ENCODE data around the gene TM9SF3.

The TM9SF3 gene

DNA sequence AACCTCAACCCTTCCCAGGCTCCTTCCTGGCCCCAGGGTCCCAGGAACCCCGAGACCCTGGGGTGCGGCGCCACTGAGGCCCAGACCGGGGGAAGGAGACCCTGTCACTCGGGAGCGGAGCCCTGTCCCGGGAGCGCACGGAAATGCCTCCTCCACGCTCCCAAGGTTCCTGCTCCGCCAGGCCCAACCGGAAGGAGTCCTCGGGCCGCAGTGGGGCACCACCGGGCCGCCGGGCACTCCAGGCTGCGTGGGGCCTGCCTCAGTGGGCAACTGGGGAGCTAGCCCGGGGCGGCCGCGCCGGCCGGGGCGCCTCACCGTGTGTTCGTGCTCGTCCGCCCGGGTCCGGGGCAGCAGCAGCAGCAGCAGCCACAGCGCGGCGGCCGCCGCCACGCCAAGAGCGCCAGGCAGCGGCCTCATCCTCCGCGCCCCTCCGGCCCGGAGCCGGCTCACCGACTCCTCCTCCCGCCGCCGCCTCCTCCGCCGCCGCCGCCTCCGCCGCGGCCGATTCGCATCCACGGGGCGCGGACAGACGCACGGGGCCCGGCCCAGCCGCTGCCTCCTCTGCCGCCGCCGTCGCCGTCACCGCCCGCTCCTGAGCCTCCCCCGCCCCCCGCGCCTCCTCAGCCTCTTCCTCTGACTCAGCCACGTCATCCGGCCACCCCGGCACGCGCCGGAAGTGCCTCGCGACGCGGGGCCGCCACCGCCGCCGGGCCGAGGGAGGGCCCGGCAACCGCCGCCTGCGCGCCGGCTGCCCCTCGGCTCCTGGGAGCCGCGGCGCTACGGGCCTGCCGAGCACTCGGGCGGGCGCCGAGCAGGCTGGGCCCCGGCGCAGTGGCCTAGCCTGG is at the start of gene TM9SF3:
Gene TM9SF3 (minus strand): TSS at position 594 of the 845 bp plus-strand sequence. CDS start 177 bp downstream, at position 417.
- DNase-seq, result peak; percentile 93

DNA sequence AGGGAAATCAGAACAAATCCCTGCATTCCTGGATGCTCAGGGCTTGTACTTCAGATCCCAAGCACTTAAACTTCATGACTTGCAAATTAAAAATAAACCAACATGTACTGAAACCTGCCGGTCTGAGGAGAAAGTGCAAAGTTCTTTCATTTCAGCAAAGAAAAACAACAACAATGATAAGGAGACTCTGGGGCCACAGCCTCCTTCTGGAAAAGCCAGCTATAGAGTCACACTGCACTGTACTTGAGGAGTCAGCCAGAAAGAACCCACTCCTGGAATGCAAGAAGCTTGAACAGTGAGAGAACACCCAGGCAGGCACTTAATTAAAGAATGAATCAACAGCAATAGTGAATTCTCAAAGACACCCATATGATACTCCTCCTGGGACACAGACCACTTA is 49.7 kb upstream of the TM9SF3 start:
- no peak for DNase-seq

DNA sequence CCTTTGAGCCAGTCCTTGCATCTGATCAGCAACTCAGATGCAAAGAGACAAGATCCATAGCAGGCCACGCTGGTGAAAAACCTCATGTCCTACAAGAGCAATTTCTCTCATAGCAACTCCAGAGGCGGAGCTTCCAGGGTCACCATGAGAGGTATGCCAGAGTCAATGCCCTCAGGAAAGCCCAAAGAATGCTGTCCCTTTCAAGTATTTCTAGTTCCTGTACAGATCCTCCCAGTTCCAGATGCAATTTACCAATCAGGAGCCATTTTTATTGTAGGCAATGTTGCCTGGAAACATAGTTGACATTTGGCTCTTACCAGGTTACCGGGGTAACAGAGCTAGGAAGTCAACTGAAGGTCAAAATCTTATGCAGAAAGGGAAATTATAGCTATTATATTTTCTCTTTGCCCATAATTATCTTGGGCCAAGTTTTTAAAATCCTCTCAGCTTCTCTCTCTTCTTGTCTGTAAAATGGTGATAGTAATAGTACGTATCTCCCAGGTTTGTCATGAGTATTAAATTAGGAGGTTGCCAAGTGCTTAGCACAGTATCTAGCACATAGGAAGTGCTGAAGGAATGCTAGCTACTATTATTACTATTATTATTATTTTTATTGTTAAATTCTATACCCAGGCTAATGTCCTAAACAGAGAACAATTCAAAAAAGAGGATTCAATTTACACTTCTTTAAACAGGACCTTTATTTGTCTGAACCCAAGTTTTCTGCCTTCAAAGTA is 46.3 kb upstream of the TM9SF3 start:
- no peak for DNase-seq

DNA sequence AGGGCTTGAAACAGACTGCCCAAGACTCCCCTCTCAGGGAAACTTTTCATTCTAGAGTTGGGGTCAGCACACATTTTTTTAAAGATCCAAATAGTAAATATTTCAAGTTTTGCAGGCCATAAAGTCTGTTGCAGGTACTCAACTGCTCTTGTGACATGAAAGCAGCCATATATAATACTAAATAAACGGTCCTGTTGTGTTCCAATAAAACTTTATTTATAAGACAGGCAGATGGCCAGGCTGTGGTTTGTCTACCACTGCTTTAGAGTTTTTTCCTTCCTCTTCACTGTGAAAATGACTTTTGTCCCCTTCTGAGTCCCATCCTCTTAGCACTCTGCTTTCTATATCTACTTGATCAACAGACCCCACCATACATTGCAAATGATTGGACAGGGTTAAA is 40.5 kb upstream of the TM9SF3 start:
- no peak for DNase-seq

DNA sequence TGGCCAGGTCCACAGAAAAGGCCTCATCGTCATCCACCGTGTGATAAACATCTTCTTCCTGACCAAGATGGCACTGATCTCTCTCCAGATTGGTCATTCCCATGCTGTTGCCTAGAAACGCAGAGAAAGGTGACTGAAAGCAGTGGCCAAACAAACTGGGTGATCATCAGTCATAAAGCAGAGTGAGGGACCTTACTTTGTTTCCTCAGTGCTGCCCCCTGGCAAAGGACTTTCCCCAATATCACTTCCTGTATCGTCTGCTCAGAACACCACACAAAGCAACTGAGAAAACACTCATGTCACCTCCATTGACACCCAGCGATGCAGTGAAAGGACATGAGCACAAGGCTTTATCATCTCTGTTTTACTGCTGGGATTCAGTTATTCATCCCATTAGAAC is 40.0 kb upstream of the TM9SF3 start:
- no peak for DNase-seq

DNA sequence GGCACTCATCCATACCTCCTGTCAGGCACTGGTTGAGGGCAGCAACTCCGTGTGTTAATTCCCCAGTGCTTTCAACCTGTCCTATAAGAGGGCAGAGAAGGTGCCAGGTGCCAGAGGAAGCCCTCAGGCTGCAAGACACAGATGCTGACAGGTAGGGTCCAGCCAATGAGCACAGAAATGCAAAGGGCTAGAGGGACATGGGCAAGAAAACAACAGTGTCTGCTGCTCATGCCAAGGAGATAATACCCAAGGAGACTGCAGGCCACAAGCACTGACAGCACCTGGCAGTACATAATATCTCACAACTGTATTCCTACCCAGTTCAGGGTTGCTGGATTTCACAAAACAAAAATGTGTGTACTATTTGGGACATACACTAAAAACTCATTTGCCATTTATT is 38.4 kb upstream of the TM9SF3 start:
- no peak for DNase-seq

DNA sequence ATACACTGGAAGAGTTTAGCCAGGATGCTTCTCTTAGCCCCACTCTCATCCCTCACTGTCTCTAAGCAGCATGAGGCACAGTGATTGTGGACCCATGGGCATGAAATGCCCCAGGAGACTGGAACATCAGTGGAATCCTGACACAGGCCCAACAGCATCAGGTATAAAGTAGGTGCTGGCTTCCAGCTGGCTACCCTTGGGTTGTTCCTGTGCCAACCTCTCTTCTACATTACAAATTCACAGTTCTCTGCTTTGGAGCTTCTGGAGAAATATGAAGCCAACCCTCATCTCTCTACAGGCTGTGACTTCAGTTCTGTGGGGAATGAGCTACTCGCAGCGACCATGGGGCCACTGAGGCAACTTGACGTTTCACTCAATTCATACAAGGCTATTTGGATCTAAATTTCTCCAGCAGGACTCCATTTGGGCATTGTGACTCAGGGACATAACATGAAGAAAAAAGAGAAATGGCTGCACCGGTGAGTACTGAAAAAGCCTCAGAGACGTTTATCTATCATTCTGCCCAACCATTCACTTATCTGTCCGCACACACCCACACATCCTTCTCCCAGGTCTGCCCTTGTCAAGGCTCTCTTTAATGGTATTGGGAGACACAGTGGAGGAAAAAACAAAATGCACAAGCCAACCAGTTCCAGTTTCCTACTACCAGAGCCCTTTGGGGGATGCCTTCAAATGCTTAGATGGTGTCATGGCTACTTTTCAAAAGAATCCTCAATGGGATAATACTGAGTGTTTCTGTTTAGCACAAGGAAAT is 35.4 kb upstream of the TM9SF3 start:
- no peak for DNase-seq

DNA sequence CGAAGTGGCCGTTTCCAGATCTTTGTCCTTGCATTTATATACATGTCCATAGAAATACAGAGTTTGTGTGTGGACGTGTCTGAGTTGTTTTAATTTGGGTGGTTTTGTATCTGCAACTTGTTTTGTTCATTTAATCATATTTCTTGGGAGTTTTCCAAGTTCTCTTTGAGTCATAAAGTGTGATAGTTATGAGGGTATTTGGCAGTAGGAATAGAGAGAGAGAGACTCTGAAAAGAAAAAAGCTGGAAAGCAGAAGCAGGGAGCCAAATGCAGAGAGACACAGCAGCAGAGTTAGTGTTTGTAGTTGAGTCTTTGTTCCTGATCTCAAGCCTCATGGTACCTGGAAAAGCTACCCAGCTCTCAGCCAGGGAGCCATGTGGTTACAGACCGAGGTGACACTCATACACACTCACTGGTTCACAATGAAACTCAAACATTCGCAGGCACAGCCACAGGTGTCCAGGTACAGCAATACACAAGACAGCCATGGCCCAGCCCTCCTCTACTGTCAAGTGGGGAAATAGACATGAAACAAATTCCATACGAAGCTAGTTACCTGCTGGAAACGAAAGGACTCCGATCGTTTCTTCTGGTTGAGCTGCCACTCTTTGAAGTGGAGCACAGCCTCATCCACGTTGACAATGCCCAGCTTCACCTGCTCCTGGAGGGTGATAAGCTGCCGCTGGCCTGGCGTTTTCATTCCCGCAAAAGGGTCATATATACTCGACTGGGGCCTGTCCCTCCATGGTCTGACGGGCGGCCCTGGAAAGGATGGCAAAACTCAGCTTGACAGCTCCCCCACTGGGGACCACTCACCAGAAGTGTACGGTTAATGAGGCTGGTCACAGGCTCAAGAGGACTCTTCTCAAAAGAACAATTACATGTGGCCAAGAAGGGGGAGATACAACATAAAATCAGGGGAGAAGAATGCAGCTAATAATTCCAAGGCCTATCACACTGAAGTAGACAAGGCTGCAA is 33.3 kb upstream of the TM9SF3 start:
- no peak for DNase-seq

DNA sequence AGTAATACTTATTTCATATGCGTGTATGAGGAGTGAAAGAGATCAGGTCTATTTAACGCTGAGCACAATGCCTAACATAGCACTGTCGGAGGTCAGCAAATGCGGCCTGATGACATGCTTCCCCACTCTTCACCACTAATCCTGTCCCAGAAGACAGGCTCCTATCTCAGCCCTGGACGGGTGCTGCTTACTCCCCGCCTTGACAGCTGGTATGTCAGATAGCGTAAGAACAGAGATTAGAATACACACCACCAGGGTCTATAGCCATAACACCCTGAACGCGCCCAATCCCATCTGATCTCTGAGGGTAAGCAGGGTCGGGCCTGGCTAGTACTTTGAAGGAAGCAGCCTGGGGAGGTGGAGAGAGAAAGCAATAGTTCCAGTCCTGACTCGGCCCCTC is 32.3 kb upstream of the TM9SF3 start:
- DNase-seq, result no peak

DNA sequence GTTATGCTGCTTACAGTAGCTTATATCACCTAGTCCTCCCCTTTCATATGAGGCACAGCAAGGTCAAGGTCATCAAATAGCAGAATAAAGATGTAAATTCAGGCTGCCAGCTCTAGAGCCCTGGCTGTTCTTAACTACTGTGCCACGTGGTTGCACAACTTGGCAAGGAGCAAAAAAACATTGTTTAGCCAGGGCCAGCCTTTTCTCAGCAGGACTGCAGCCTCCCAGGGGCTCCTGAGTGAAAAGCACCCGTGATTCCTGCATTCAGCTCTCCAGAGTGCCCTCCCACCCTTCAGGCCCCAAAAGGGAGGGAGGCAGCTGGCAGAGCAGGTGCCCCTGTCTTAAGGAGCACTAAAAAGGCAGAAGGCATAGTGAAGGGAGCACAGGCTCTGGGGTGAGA is 31.8 kb upstream of the TM9SF3 start:
- no peak for DNase-seq

DNA sequence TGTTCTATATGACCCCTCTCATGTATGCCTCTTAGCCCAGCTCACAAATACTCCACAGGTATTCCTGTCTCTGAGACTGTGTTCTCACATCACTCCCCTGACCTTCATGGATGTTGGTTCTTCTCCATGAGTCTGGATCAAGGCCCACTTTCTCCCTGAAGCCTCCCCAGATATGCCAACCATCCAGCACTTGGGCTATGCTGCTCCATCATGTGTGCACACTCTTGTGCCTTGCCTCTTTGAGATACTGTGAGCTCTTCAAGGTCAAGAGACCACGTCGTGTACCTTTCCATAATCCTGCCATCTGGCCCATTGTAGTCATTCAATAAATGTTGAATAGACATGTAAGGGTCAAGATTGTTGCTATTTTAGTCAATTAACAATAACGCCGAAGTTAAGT is 30.1 kb upstream of the TM9SF3 start:
- no peak for DNase-seq

DNA sequence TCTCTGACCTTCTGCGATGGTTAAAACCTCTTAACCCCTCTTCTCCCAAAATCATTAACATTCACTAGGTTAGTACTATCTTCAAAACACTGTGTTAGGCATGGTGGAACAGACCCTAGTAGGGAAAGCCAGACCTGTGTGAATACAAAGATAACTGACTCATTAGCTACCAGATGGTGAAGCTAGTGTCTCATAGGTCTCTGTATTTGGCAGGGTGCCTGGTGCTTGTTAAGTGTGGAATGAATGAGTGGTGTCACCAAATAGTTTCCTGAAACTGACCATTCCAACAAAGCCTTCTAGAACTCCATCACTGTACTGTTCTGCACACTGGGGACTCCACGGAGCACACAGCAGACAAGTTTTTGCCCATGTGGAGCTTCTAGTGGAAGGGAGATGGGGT is 27.7 kb upstream of the TM9SF3 start:
- DNase-seq, result no peak

DNA sequence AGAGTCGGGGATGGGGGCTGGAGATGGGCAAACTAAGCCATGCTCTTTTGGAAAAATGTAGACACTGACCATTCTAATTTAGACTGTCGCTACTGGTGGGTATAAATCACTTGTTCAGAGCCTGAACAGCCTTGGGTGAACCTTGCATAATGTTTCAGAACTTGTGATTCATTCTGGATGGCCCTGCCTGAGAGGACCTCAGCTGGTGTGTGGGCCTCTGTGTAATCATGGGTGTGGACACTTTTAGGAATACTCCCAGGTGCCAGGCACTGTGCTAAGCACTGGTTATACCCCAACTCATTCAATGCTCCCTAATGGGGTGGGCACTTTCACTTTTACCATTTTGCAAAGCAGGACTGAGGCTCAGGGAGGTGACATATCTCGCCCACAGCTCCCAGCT is 26.8 kb upstream of the TM9SF3 start:
- no peak for DNase-seq

DNA sequence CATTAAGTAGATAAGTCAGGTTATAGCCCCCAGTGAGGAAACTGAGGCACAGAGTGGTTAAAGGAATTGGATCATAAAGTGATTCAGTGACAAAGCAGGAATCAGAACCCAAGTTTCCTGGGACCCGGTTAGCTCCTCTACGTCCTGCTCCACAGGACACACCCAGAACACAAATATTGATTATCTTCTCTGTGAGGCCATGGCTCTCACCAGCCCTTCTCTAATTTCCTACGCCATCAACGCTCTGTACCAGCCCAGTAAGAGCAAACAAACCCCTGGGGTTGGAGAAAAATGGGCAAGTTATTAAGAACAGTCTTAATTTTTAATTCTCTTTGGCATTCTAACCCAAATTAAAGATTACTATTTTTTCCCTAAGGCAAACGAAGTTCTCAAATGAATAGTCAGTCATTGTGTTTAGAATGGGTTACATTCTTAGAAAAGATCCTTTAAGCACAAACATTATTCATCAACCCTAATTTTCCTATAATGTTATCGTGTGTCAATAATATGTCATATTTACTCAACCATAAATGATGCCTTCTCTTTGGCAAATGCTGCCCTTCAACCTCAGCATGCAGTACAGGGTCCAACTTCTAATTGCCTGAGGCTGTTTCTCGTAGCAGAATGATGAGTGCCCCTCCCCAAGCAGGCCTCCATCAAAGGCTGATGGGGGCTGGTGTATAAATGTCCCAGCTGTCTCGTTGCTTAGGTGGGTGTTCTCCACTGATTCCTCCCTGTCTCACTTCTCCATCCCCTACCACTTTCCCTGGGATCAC is 25.4 kb upstream of the TM9SF3 start:
- no peak for DNase-seq

DNA sequence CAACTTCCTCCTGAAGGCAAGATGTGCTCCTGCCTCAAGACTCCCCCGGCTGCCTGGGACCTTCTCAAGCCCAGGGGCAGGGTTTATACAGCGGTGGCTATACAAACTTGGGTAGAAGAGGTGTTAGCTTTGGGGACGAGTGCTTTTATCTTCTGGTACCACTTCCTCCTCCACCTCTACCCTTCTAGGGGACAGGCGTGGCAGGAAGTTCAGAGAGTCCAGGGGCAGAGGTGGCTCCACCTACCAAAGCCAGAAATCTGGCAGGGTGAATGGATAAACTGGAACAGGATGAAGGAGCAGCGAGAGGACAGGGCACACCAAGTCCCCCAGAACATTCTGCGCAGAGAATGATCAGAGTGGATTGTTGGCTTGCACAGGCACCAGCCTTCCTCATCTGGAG is 24.0 kb upstream of the TM9SF3 start:
- DNase-seq, result no peak

DNA sequence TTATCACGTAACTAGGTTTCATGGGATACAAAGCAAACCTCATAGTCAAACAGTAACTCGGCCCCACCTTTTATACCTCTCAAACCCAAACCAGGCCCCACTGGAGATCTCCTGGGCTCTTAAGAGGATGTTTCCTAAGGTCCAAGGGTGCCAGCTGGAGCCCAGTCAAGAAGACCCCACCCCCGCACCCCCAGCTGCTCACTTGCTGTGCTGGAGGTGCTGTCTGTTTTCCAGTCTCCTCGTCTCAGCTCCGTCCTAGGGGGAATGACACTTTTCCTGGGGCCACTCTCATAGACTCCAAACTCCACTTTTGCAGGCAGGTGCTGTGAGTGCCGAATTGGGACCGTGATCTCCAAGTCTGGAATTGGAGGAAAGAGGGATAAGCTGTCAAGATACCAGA is 22.7 kb upstream of the TM9SF3 start:
- no peak for DNase-seq

DNA sequence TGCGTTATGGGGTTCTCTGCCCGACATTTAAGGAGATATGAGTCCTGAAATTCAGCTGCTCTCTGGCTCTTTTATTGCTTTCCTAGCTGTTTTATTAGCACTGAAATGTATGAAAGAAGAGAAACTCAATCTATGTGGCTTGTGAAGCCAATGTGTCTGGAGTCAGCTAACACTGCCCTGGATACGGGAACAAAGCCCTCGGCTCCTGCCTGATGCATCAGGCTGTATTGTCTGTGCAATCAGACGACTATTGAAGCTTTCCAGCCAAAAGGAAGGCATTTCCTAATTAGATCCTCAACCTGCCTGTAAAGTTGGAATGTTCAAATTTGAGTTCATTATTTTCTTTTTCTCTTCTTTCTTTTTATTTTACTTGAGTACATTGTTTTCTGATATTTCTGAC is 22.0 kb upstream of the TM9SF3 start:
- no peak for DNase-seq

DNA sequence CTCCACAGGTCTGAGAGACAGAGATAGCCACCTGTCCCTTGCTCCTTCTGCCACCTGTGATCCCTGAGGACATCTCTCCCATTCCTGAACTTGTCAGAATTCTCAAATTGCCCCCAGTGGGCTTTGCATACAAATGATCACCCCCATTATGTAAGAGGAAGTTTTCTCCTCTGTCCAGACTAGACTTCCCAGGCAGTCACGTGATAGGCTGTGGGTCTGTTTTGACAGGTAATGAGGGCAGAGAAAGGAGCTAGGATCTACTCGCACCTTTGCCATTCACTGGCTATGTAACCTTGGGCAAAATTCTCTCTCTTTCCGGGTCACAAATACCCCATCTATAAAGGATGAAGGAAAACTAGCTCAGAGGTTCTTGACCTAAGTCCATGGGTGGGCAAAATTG is 21.4 kb upstream of the TM9SF3 start:
- DNase-seq, result no peak

DNA sequence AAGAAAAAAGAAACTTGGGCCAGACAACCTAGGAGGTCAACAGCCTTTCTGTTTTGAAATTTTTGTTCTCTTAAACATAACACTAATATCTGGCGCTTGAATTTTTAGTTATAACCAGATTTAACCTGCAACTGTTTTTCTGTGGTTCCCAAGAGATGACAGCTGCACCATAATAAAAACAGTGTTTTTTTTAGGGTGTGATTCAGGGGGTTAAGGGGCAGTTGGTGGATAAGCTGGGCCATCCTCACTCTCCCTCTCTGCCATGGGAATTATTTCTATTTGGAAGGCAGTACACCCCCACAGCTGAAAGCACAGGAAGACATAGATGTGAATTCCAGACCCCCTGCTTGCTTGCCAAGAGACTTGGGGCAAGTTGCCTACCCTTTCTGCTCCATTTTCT is 20.1 kb upstream of the TM9SF3 start:
- no peak for DNase-seq

DNA sequence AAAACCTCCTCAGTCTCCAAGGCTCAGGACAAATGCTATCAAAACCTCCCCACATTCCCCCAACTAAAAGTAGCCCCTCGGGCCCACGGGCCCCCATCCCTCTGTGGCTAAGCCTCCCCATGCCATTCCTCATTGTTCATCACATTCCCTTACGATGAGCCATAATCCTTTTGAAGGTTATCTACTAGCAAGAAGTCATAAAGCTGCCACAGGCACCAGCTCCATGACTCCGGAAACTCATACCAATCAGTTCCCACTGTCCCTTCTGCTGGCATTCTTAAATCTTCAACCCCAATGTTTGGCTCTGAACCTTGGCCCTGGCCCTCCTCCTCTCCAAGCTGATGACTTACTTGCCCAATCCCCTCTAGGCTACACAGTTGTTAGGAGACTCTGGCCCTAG is 19.4 kb upstream of the TM9SF3 start:
- no peak for DNase-seq

DNA sequence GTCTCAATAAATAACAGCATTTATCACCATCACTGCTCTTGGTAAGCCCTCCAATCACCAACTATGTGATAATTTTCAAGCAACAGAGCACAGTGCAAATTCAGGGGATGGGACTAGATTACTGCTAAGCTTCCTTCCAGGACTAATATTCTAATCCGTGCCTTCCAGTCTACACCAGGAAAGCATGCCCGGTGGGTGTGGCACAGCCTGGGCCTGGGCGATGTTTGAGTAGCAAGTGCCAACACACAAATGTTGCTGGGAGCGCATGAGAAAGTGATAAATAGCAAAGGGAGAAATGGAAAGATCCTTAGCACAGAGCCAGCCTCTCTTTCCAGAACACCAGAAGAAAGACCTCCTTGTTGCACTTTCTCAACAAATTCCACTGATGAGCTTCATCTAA is 13.5 kb upstream of the TM9SF3 start:
- no peak for DNase-seq

DNA sequence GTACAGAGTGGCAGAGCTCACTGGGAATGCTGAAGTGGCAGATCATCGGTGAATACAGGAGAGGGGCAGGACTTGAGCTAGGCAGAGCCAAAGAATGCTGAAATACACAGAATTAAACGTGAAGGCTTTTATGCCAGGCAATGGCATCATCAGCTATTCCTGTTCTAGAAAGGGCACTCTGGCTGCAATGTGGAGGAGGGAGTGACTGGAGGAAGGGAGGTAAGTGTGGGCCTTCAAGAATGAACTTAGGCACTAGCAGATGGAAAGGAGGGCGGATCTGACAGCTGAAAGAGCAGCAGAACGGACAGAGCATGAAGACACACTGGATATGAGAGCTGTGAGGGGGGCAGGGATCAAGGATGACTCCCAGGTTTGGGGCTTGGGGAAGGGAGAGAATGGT is 12.0 kb upstream of the TM9SF3 start:
- no peak for DNase-seq
